ENCODE data around the gene SIL1.

The SIL1 gene

GRCh38 chr5:138951986-138952735, 246.0 kb downstream of the SIL1 start:
- Histone ChIP-seq H3K27me3 (replicated peaks in 2 of 5; ENCODE audit: control insufficient read depth in 4 of 5, insufficient read depth in 5 of 5, low read length in 4 of 5) (no peaks in the 10 kb centered on the region), H3K9me3 (ENCODE audit: control extremely low read depth in 1 of 5, control insufficient read depth in 4 of 5, insufficient read depth in 2 of 5, low read depth in 1 of 5, low read length in 4 of 5) (no peaks in the 10 kb centered on the region), H3K4me1 (ENCODE audit: control extremely low read depth in 1 of 4, control insufficient read depth in 4 of 4, insufficient read depth in 4 of 4, low read length in 3 of 4) (peaks cover 0 to 34% (median 21%) of the 10 kb centered on the region in 4 experiments), H3K36me3 (ENCODE audit: control insufficient read depth in 4 of 4, insufficient read depth in 4 of 4, low read length in 3 of 4) (peaks cover 0 to 36% (median 23%) of the 10 kb centered on the region in 4 experiments), H3K27ac (ENCODE audit: insufficient read depth in 1 of 2, low read depth in 1 of 2, low read length in 2 of 2, poor library complexity in 1 of 2, severe bottlenecking in 2 of 2) (peak overlapping the region in 1 of 2 experiments; percentile 2), H3K4me3 (ENCODE audit: control insufficient read depth in 1 of 7, extremely low read depth in 1 of 7, insufficient read depth in 4 of 7, low read depth in 2 of 7, low read length in 6 of 7) (peak overlapping the region in 1 of 7 experiments; percentile 0)
- 93% methylated on average over 10 of the region's 17 CpGs for WGBS (ENCODE audit: insufficient coverage)
- ChIA-PET CTCF (interaction anchor here (3.9 kb wide), 1 partner anchor 12 kb away, joined by 21 read pairs; no protein-coding TSS in a partner anchor), POLR2A (interaction anchor here (1.2 kb wide), 1 partner anchor 12 kb away, joined by 3 read pairs; no protein-coding TSS in a partner anchor)
- no peak for DNase-seq

- ChIA-PET POLR2A (interaction anchor here (0.5 kb wide), 1 partner anchor 30 kb away, joined by 3 read pairs; no protein-coding TSS in a partner anchor), CTCF (interaction anchor here (0.6 to 1.8 kb wide), 2 partner anchors 13 to 120 kb away, joined by 3 to 7 read pairs; no protein-coding TSS in a partner anchor)
- 92% methylated on average over 12 of the region's 18 CpGs for whole genome bisulfite sequencing (ENCODE audit: insufficient coverage)
- no peak overlapping the region for H3K4me3 ChIP-seq (ENCODE audit: control insufficient read depth in 1 of 7, extremely low read depth in 1 of 7, insufficient read depth in 4 of 7, low read depth in 2 of 7, low read length in 6 of 7)
- DNase-seq: no peak
- H3K27me3 ChIP-seq (replicated peaks in 2 of 5; ENCODE audit: control insufficient read depth in 4 of 5, insufficient read depth in 5 of 5, low read length in 4 of 5): no peaks in the 10 kb centered on the region
- H3K36me3 ChIP-seq (ENCODE audit: control insufficient read depth in 4 of 4, insufficient read depth in 4 of 4, low read length in 3 of 4): peaks cover 0 to 42% (median 27%) of the 10 kb centered on the region in 4 experiments
- H3K9me3 ChIP-seq (ENCODE audit: control extremely low read depth in 1 of 5, control insufficient read depth in 4 of 5, insufficient read depth in 2 of 5, low read depth in 1 of 5, low read length in 4 of 5): no peaks in the 10 kb centered on the region
- peaks cover 0 to 34% (median 21%) of the 10 kb centered on the region in 4 experiments for H3K4me1 ChIP-seq (ENCODE audit: control extremely low read depth in 1 of 4, control insufficient read depth in 4 of 4, insufficient read depth in 4 of 4, low read length in 3 of 4)
- H3K27ac ChIP-seq (ENCODE audit: insufficient read depth in 1 of 2, low read depth in 1 of 2, low read length in 2 of 2, poor library complexity in 1 of 2, severe bottlenecking in 2 of 2): no peak overlapping the region
Measured at GRCh38 chr5:138951091-138951985, 246.8 kb downstream of the SIL1 start.

DNA sequence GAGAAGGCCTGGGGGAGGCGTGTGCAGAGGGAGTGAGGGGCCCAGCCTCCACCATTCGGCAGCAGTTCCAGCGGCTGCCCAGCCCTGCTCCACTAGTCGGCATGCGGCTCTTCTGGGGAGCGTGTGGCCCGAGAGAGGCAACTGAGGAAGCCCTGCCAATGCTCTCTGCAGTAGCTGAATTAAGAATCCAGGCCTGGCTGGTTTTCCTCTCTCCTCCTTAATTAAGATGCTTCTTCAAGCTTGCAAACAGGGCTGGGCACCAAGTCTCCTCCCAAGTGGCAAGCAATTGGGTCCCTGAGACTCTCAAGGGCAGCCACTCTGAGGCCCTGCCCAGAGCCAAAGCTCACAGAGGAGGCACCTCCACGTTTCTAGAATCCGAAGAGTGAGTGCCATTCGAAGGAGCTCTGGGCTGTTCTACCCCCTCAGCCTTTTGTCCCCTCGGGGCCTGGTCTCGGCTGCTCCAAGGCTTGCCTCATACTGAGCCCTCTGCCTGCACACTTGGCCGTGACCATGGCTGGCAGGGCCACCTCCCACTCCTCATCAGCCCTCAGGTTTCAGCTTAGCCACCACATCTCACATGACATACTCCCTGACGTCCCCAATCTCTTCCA, 247.6 kb downstream of the SIL1 start:
- ChIA-PET CTCF (interaction anchor here (0.6 to 1.8 kb wide), 2 partner anchors 13 to 121 kb away, joined by 3 to 7 read pairs; no protein-coding TSS in a partner anchor), POLR2A (interaction anchor here (0.5 kb wide), 1 partner anchor 30 kb away, joined by 3 read pairs; no protein-coding TSS in a partner anchor)
- no peaks in the 10 kb centered on the region for H3K27me3 ChIP-seq (replicated peaks in 2 of 5; ENCODE audit: control insufficient read depth in 4 of 5, insufficient read depth in 5 of 5, low read length in 4 of 5)
- H3K36me3 ChIP-seq (ENCODE audit: control insufficient read depth in 4 of 4, insufficient read depth in 4 of 4, low read length in 3 of 4): peaks cover 0 to 42% (median 27%) of the 10 kb centered on the region in 4 experiments
- no peak overlapping the region for H3K27ac ChIP-seq (ENCODE audit: insufficient read depth in 1 of 2, low read depth in 1 of 2, low read length in 2 of 2, poor library complexity in 1 of 2, severe bottlenecking in 2 of 2)
- 100% methylated on average over 14 of the region's 14 CpGs for WGBS (ENCODE audit: insufficient coverage)
- no peak overlapping the region for H3K4me3 ChIP-seq (ENCODE audit: control insufficient read depth in 1 of 7, extremely low read depth in 1 of 7, insufficient read depth in 4 of 7, low read depth in 2 of 7, low read length in 6 of 7)
- DNase-seq: no peak
- H3K9me3 ChIP-seq (ENCODE audit: control extremely low read depth in 1 of 5, control insufficient read depth in 4 of 5, insufficient read depth in 2 of 5, low read depth in 1 of 5, low read length in 4 of 5): no peaks in the 10 kb centered on the region
- H3K4me1 ChIP-seq (ENCODE audit: control extremely low read depth in 1 of 4, control insufficient read depth in 4 of 4, insufficient read depth in 4 of 4, low read length in 3 of 4): peaks cover 0 to 34% (median 21%) of the 10 kb centered on the region in 4 experiments

GRCh38 chr5:138949988-138950387, 248.2 kb downstream of the SIL1 start:
- Histone ChIP-seq H3K27ac (ENCODE audit: insufficient read depth in 1 of 2, low read depth in 1 of 2, low read length in 2 of 2, poor library complexity in 1 of 2, severe bottlenecking in 2 of 2) (no peak overlapping the region), H3K27me3 (replicated peaks in 2 of 5; ENCODE audit: control insufficient read depth in 4 of 5, insufficient read depth in 5 of 5, low read length in 4 of 5) (no peaks in the 10 kb centered on the region), H3K4me3 (ENCODE audit: control insufficient read depth in 1 of 7, extremely low read depth in 1 of 7, insufficient read depth in 4 of 7, low read depth in 2 of 7, low read length in 6 of 7) (no peak overlapping the region), H3K4me1 (ENCODE audit: control extremely low read depth in 1 of 4, control insufficient read depth in 4 of 4, insufficient read depth in 4 of 4, low read length in 3 of 4) (peaks cover 0 to 34% (median 21%) of the 10 kb centered on the region in 4 experiments), H3K36me3 (ENCODE audit: control insufficient read depth in 4 of 4, insufficient read depth in 4 of 4, low read length in 3 of 4) (peaks cover 0 to 42% (median 28%) of the 10 kb centered on the region in 4 experiments), H3K9me3 (ENCODE audit: control extremely low read depth in 1 of 5, control insufficient read depth in 4 of 5, insufficient read depth in 2 of 5, low read depth in 1 of 5, low read length in 4 of 5) (no peaks in the 10 kb centered on the region)
- ChIA-PET CTCF (interaction anchor here (1.8 kb wide), 1 partner anchor 14 kb away, joined by 7 read pairs; no protein-coding TSS in a partner anchor), POLR2A (no interaction called here)
- WGBS (ENCODE audit: insufficient coverage): 100% methylated on average over 2 of the region's 3 CpGs
- DNase-seq: no peak

GRCh38 chr5:138949223-138949574, 249.0 kb downstream of the SIL1 start:
- H3K9me3 ChIP-seq (ENCODE audit: control extremely low read depth in 1 of 5, control insufficient read depth in 4 of 5, insufficient read depth in 2 of 5, low read depth in 1 of 5, low read length in 4 of 5): no peaks in the 10 kb centered on the region
- peaks cover 0 to 42% (median 28%) of the 10 kb centered on the region in 4 experiments for H3K36me3 ChIP-seq (ENCODE audit: control insufficient read depth in 4 of 4, insufficient read depth in 4 of 4, low read length in 3 of 4)
- whole genome bisulfite sequencing (ENCODE audit: insufficient coverage): 97% methylated on average over 4 of the region's 4 CpGs
- H3K27me3 ChIP-seq (replicated peaks in 2 of 5; ENCODE audit: control insufficient read depth in 4 of 5, insufficient read depth in 5 of 5, low read length in 4 of 5): no peaks in the 10 kb centered on the region
- no peak for DNase-seq
- ChIA-PET CTCF (interaction anchor here (1.8 kb wide), 1 partner anchor 15 kb away, joined by 7 read pairs; no protein-coding TSS in a partner anchor), POLR2A (no interaction called here)
- no peak overlapping the region for H3K4me3 ChIP-seq (ENCODE audit: control insufficient read depth in 1 of 7, extremely low read depth in 1 of 7, insufficient read depth in 4 of 7, low read depth in 2 of 7, low read length in 6 of 7)
- H3K27ac ChIP-seq (ENCODE audit: insufficient read depth in 1 of 2, low read depth in 1 of 2, low read length in 2 of 2, poor library complexity in 1 of 2, severe bottlenecking in 2 of 2): no peak overlapping the region
- H3K4me1 ChIP-seq (ENCODE audit: control extremely low read depth in 1 of 4, control insufficient read depth in 4 of 4, insufficient read depth in 4 of 4, low read length in 3 of 4): peaks cover 0 to 39% (median 29%) of the 10 kb centered on the region in 4 experiments

DNA sequence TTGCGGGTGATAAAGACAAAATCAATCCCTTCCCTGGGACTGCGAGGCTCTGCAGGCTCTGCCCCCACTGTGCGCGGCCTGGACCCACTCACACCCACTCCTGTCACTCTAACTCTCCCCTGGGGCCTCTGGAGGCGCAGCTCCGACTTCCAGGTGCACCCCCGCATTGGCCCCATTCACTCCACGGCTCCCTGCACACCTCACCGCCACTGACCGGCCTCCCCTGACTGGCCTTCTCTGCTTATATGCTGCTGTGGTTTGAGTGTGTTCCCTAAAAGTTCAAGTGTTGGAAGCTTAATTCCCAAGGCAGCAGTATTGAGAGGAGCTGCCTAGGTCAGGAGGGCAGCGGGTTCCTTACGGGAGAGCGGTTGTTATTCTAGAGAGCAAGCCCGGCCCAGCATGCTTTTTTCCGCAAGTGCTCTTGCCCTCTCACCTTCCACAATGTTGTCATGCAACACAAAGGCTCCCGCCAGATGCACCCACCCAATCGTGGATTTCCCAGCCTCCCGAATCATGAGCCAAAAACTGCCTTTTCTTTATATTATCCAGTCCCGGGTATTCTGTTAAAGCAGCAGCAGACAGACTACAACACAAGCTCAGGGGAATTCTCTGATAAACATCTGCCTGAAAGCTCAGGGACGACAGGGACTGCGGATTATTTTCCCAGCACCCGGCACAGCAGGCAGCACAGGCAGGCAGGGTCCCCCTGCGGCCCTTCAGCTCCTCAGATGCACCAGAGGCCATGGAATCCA, 249.5 kb downstream of the SIL1 start:
- DNase-seq: no peak
- Histone ChIP-seq H3K36me3 (ENCODE audit: control insufficient read depth in 4 of 4, insufficient read depth in 4 of 4, low read length in 3 of 4) (peaks cover 0 to 42% (median 28%) of the 10 kb centered on the region in 4 experiments), H3K27me3 (replicated peaks in 2 of 5; ENCODE audit: control insufficient read depth in 4 of 5, insufficient read depth in 5 of 5, low read length in 4 of 5) (no peaks in the 10 kb centered on the region), H3K27ac (ENCODE audit: insufficient read depth in 1 of 2, low read depth in 1 of 2, low read length in 2 of 2, poor library complexity in 1 of 2, severe bottlenecking in 2 of 2) (no peak overlapping the region), H3K9me3 (ENCODE audit: control extremely low read depth in 1 of 5, control insufficient read depth in 4 of 5, insufficient read depth in 2 of 5, low read depth in 1 of 5, low read length in 4 of 5) (no peaks in the 10 kb centered on the region), H3K4me1 (ENCODE audit: control extremely low read depth in 1 of 4, control insufficient read depth in 4 of 4, insufficient read depth in 4 of 4, low read length in 3 of 4) (peaks cover 0 to 39% (median 31%) of the 10 kb centered on the region in 4 experiments), H3K4me3 (ENCODE audit: control insufficient read depth in 1 of 7, extremely low read depth in 1 of 7, insufficient read depth in 4 of 7, low read depth in 2 of 7, low read length in 6 of 7) (no peak overlapping the region)
- 97% methylated on average over 18 of the region's 23 CpGs for WGBS (ENCODE audit: insufficient coverage)
- POLR2A ChIA-PET: no interaction called here
- CTCF ChIA-PET: interaction anchor here (1.0 kb wide), 1 partner anchor 17 kb away, joined by 3 read pairs; no protein-coding TSS in a partner anchor
